ENCODE results near the gene SLC15A4. TPM values are rescaled to one million over a fixed set of nuclear protein-coding genes. Genes with fewer than 3 reads are reported as not detected.

Gene SLC15A4
- total and polyA plus RNA-seq, 2 donors (not counting 3 experiments of a cell fraction or from before 2014, with no cell fraction given), result 19.6 to 24.5 TPM

DNA sequence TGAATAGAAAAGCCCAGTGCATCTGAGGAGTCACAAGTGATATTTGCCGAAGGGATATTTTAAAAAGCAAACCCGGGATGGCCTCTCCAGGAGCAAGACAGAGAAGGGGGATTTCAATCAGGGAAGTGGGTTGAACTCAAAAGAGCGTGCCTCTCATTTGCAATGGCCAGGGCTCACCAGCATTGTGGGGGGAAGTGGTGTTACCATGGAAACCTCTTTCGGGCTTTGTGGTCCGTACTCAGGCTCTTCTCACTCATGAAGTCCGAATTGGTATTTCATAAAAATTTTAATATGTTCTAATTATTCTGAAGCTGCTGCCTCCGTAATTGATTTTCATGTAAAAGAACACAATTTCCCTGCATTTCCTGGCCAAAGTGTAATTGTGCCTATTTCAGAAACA is 79.8 kb downstream of the SLC15A4 start:
- POLR2A ChIA-PET, result no interaction called here
- TF ChIP-seq POLR2A (IDR thresholded peaks at IDR 0.05; ENCODE audit: low read depth, low read length) (no peak), JUN (IDR thresholded peaks at IDR 0.05; ENCODE audit: borderline replicate concordance, insufficient read depth, insufficient read length, low read depth) (no peak), FOS (IDR thresholded peaks at IDR 0.05; ENCODE audit: borderline replicate concordance, insufficient read depth, low read length) (no peak)
- TF ChIP-seq, protein P1, sequence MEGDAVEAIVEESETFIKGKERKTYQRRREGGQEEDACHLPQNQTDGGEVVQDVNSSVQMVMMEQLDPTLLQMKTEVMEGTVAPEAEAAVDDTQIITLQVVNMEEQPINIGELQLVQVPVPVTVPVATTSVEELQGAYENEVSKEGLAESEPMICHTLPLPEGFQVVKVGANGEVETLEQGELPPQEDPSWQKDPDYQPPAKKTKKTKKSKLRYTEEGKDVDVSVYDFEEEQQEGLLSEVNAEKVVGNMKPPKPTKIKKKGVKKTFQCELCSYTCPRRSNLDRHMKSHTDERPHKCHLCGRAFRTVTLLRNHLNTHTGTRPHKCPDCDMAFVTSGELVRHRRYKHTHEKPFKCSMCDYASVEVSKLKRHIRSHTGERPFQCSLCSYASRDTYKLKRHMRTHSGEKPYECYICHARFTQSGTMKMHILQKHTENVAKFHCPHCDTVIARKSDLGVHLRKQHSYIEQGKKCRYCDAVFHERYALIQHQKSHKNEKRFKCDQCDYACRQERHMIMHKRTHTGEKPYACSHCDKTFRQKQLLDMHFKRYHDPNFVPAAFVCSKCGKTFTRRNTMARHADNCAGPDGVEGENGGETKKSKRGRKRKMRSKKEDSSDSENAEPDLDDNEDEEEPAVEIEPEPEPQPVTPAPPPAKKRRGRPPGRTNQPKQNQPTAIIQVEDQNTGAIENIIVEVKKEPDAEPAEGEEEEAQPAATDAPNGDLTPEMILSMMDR (IDR thresholded peaks at IDR 0.05; ENCODE audit: extremely low read depth in 1 of 2, insufficient read depth in 1 of 2, low read depth in 1 of 2, low read length in 2 of 2), result no peak
- Histone ChIP-seq H3K79me2 (ENCODE audit: control insufficient read depth, insufficient read depth, low read length) (no peaks in the 10 kb centered on the region), H3K36me3 (ENCODE audit: control insufficient read depth in 2 of 2, extremely low read depth in 1 of 2, insufficient read depth in 2 of 2, low read length in 2 of 2) (no peaks in the 10 kb centered on the region), H3K4me1 (ENCODE audit: control insufficient read depth, extremely low read depth, insufficient read depth, low read length) (no peaks in the 10 kb centered on the region), H4K20me1 (replicated peaks; ENCODE audit: control insufficient read depth, extremely low read depth, insufficient read depth, low read length) (no peaks in the 10 kb centered on the region), H3K9me3 (replicated peaks; ENCODE audit: control insufficient read depth, insufficient read depth, low read length) (peaks cover 7% of the 10 kb centered on the region), H3K4me3 (replicated peaks in 1 of 3; ENCODE audit: insufficient read depth in 1 of 3, low read depth in 1 of 3, low read length in 3 of 3) (no peak overlapping the region), H3K9me1 (replicated peaks; ENCODE audit: control insufficient read depth, extremely low read depth, insufficient read depth, low read length) (no peaks in the 10 kb centered on the region), H3K4me2 (ENCODE audit: insufficient read depth, low read length) (no peak overlapping the region), H2AFZ (ENCODE audit: low read depth, low read length) (no peak overlapping the region), H3K27ac (ENCODE audit: insufficient read depth, low read depth, low read length) (no peak overlapping the region), H3K27me3 (ENCODE audit: control insufficient read depth in 2 of 2, insufficient read depth in 2 of 2, low read length in 2 of 2) (no peaks in the 10 kb centered on the region), H3K9ac (replicated peaks; ENCODE audit: extremely low read depth, insufficient read depth, low read length) (no peak overlapping the region)
- dilution Hi-C loops (cut with MboI; ENCODE audit: extremely low pct_ligation_motif_present, low sequenced_read_pairs), result no loop called here
- DNase-seq (ENCODE audit: low read depth, low spot score) (no peak), FAIRE-seq (no peak)
- intact Hi-C loops (cut with micrococcal nuclease), result no loop called here
- no TSS peak for BruUV-seq (replicated peaks)
- CTCF ChIA-PET, result no interaction called here

Other genes with a start within 250 kb of the SLC15A4 start
- not detected in 2 replicates for gene GLT1D1, start 29.5 kb upstream of the SLC15A4 start, total RNA-seq
- gene GLT1D1, start 29.5 kb upstream of the SLC15A4 start, polyA plus RNA-seq, result not detected in 2 replicates

All from endothelial cell of umbilical vein (primary cell).